PC-9 (cell line): Measurements from ENCODE around the gene RABL3. TPM values are rescaled to one million over a fixed set of nuclear protein-coding genes. Genes with fewer than 3 reads are reported as not detected.

Experiments used
- BruUV-seq: library from RNA; stranded (reverse); fragments of 400-500 nt; replicated peaks from 2 replicates; lab custom pipeline; 2021; lab: Mats Ljungman, UMichigan
- CTCF ChIA-PET: fragments of 300-600 bp; sonication (Branson Sonifier 250); formaldehyde crosslinking; loops from one replicate; lab custom pipeline; 2022; ENCODE audit warnings: antibody characterized with exemption; lab: Charles Lee
- POLR2A ChIA-PET: fragments of 300-600 bp; sonication (Branson Sonifier 250); formaldehyde crosslinking; loops from one replicate; lab custom pipeline; 2022; ENCODE audit warnings: antibody characterized with exemption; ENCODE audit not compliant: unreplicated experiment; lab: Charles Lee
- DNase-seq, 2 experiments: peaks; one replicate each; pipeline versions ENCODE4 v3.0.0 to v3.0.0-alpha.2; 2015 to 2022; ENCODE audit warnings: mixed read lengths in 1 of 2
- H2AFZ ChIP-seq: fragments of 200-600 bp; sonication (generic); 2 replicates; pipeline ENCODE4 v1.8.1; 2017; ENCODE audit warnings: antibody characterized with exemption
- H3F3A ChIP-seq: fragments of 200-600 bp; sonication (generic); 2 replicates; pipeline ENCODE4 v1.8.1; 2017; ENCODE audit warnings: antibody characterized with exemption, mild to moderate bottlenecking, low read depth; ENCODE audit not compliant: insufficient read depth
- H3K27ac ChIP-seq: fragments of 200-600 bp; sonication (generic); 2 replicates; pipeline ENCODE4 v1.6.1; 2016; ENCODE audit warnings: mixed run types
- H3K27me3 ChIP-seq: fragments of 200-600 bp; sonication (generic); 2 replicates; pipeline ENCODE4 v1.6.1; 2016; ENCODE audit warnings: low read depth, mixed run types; ENCODE audit not compliant: insufficient read depth
- H3K36me3 ChIP-seq: fragments of 200-600 bp; sonication (generic); 2 replicates; pipeline ENCODE4 v1.6.1; 2016; ENCODE audit warnings: low read depth, mixed run types
- H3K4me1 ChIP-seq: fragments of 200-600 bp; sonication (generic); replicated peaks from 2 replicates; pipeline ENCODE4 v1.6.1; 2016; ENCODE audit warnings: mixed run types; ENCODE audit not compliant: insufficient read depth
- H3K4me2 ChIP-seq: fragments of 200-600 bp; sonication (generic); 2 replicates; pipeline ENCODE4 v1.6.1; 2017; ENCODE audit warnings: mixed run types
- H3K4me3 ChIP-seq: fragments of 200-600 bp; sonication (generic); 2 replicates; pipeline ENCODE4 v1.6.1; 2016; ENCODE audit warnings: mixed run types
- H3K79me2 ChIP-seq: fragments of 200-600 bp; sonication (generic); 2 replicates; pipeline ENCODE4 v1.6.1; 2017; ENCODE audit warnings: low read depth, mixed run types
- H3K9me2 ChIP-seq: fragments of 200-600 bp; sonication (generic); 2 replicates; pipeline ENCODE4 v1.8.1; 2017; ENCODE audit warnings: mild to moderate bottlenecking; ENCODE audit not compliant: insufficient read depth
- H3K9me3 ChIP-seq: fragments of 200-600 bp; sonication (generic); 2 replicates; pipeline ENCODE4 v1.8.1; 2016; ENCODE audit warnings: low read depth; ENCODE audit not compliant: insufficient read depth
- H4K20me1 ChIP-seq: fragments of 200-600 bp; sonication (generic); 2 replicates; pipeline ENCODE4 v1.8.1; 2017; ENCODE audit not compliant: insufficient read depth
- EZH2 ChIP-seq: fragments of 200-600 bp; sonication (generic); IDR thresholded peaks from 2 replicates; pipeline ENCODE4 v1.8.0; 2017; ENCODE audit warnings: antibody characterized with exemption, low read depth
- intact Hi-C: fragments of 100-400 bp; cut with micrococcal nuclease; formaldehyde crosslinking; loops from one replicate; pipeline ENCODE4 v1.10.0; 2022; ENCODE audit not compliant: unreplicated experiment
- total RNA-seq: library from RNA; stranded (reverse); gene quantifications from 2 replicates; pipeline ENCODE4 v1.2.3, GENCODE V29; 2021
- TF ChIP-seq, protein P1 (sequence below): fragments of 200-600 bp; sonication (generic); conservative IDR thresholded peaks from 2 replicates; pipeline ENCODE4 v1.6.1; 2017; ENCODE audit warnings: mixed run types, antibody characterized with exemption, mild to moderate bottlenecking, moderate library complexity

Gene RABL3
- total RNA-seq, 1 experiment from 2014 or later = 29.8 TPM

DNA sequence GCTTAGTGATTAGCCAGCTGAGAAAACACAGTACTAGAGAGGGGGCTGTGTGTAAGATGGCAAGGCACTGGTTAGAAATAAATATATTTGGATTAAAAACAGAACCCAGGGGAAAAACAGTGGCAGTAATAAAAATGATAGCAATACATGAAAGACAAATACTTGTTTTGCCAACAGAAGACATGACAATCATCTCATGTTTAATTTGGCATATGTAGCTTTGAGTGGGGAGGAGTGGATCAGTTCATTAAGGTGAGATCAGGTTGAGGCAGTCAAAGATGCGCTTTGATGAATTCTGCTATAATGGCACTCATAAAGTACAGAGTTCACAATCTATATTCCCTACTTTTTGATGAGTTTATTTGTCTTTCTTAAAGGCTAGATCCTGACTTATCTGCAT lies 56.9 kb downstream of the RABL3 start:
- H4K20me1 ChIP-seq = no peaks in the 10 kb centered on the region
- no peak overlapping the region for H3K27ac ChIP-seq
- no peaks in the 10 kb centered on the region for H3K9me2 ChIP-seq
- no peaks in the 10 kb centered on the region for H3K9me3 ChIP-seq
- no TSS peak for BruUV-seq
- H3K4me1 ChIP-seq = no peaks in the 10 kb centered on the region
- TF ChIP-seq, protein P1, sequence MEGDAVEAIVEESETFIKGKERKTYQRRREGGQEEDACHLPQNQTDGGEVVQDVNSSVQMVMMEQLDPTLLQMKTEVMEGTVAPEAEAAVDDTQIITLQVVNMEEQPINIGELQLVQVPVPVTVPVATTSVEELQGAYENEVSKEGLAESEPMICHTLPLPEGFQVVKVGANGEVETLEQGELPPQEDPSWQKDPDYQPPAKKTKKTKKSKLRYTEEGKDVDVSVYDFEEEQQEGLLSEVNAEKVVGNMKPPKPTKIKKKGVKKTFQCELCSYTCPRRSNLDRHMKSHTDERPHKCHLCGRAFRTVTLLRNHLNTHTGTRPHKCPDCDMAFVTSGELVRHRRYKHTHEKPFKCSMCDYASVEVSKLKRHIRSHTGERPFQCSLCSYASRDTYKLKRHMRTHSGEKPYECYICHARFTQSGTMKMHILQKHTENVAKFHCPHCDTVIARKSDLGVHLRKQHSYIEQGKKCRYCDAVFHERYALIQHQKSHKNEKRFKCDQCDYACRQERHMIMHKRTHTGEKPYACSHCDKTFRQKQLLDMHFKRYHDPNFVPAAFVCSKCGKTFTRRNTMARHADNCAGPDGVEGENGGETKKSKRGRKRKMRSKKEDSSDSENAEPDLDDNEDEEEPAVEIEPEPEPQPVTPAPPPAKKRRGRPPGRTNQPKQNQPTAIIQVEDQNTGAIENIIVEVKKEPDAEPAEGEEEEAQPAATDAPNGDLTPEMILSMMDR = no peak
- TF ChIP-seq EZH2 = no peak
- no peaks in the 10 kb centered on the region for H3K36me3 ChIP-seq
- H3K4me3 ChIP-seq = no peak overlapping the region
- no peak overlapping the region for H2AFZ ChIP-seq
- H3K79me2 ChIP-seq = no peaks in the 10 kb centered on the region
- no peak overlapping the region for H3K4me2 ChIP-seq
- no peaks in the 10 kb centered on the region for H3F3A ChIP-seq
- CTCF ChIA-PET = no interaction called here
- no peak for DNase-seq
- intact Hi-C loops = no loop called here
- POLR2A ChIA-PET = no interaction called here
- no peaks in the 10 kb centered on the region for H3K27me3 ChIP-seq

DNA sequence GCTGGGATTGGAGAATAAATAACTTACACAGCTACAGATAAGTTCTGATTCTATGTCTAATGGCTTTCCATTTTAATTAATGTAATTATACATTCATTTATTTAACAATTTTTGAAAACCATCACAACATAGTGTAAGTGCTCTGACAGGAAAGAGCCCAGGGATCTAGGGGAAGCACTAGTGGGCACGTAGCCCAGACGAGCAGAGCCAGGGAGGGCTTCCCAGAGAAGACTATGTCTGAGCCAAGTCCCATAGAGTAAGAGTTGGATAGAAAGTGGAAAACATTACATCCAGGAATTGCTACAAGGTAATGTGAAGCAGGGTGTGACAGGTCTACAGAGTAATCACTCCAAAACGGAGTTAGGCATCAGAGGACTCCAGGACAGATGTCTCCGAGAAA lies 57.4 kb downstream of the RABL3 start:
- no peaks in the 10 kb centered on the region for H3K36me3 ChIP-seq
- ChIA-PET CTCF (no interaction called here), POLR2A (no interaction called here)
- H3K4me3 ChIP-seq = no peak overlapping the region
- H3K4me1 ChIP-seq = no peaks in the 10 kb centered on the region
- no peak overlapping the region for H2AFZ ChIP-seq
- DNase-seq = no peak
- H3K79me2 ChIP-seq = no peaks in the 10 kb centered on the region
- no peaks in the 10 kb centered on the region for H4K20me1 ChIP-seq
- H3K27ac ChIP-seq = no peak overlapping the region
- no TSS peak for BruUV-seq
- no peaks in the 10 kb centered on the region for H3F3A ChIP-seq
- no peaks in the 10 kb centered on the region for H3K9me2 ChIP-seq
- no peaks in the 10 kb centered on the region for H3K9me3 ChIP-seq
- H3K27me3 ChIP-seq = no peaks in the 10 kb centered on the region
- TF ChIP-seq, protein P1 = no peak
- no peak for TF ChIP-seq EZH2
- no peak overlapping the region for H3K4me2 ChIP-seq
- intact Hi-C loops = no loop called here

DNA sequence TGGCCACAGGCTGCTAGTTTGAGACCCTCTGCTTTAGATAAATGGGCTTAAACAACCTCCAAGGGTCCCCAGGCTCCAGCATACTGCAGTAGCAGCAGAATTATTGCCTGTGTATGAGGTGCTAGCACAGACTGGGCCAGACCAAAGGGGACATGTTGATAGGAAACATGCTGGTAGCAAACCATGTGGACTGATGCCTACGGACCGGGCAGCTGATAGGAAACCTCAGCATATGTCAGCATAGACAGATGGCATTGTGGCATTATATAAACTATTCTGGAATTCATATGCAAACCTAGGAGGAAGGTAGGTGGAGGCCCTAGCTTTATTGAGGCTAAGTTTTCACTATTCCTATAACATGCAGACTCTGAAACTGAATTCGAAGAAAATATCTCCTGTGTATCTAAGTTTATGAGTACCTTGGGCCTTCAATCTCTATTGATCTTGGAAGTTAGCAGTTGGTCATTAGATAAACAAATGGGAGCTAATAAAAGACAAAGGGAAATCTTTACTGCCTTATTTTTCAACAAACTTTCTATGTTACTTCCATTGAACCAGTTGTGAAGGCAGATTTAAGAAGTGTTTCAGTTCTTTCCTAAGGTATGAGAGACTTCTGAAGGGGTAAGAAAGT lies 58.5 kb downstream of the RABL3 start:
- Histone ChIP-seq H3K4me3 (no peak overlapping the region), H3K27ac (no peak overlapping the region), H3K9me3 (peaks cover 3% of the 10 kb centered on the region; the same call in 1 of the 2 replicates), H3F3A (peaks cover 7% of the 10 kb centered on the region; the same call in 1 of the 2 replicates), H3K27me3 (no peaks in the 10 kb centered on the region), H3K36me3 (no peaks in the 10 kb centered on the region), H3K4me2 (no peak overlapping the region), H3K4me1 (peaks cover 6% of the 10 kb centered on the region), H3K9me2 (no peaks in the 10 kb centered on the region), H3K79me2 (no peaks in the 10 kb centered on the region), H4K20me1 (no peaks in the 10 kb centered on the region), H2AFZ (no peak overlapping the region)
- no peak for TF ChIP-seq EZH2
- TF ChIP-seq, protein P1 = no peak
- POLR2A ChIA-PET = no interaction called here
- CTCF ChIA-PET = no interaction called here
- no peak for DNase-seq
- BruUV-seq = no TSS peak
- intact Hi-C loops = no loop called here
